GM12892 (cell line): ENCODE data around the gene STAB1.

ENCODE experiments used
- POLR2A ChIP-seq: IDR thresholded peaks from 2 replicates; pipeline ENCODE4 v1.6.1; 2011; ENCODE audit warnings: low read depth, low read length, control low read depth
- TAF1 ChIP-seq: IDR thresholded peaks from 2 replicates; pipeline ENCODE4 v1.6.1; 2011; ENCODE audit warnings: low read depth, mild to moderate bottlenecking, control low read depth, low read length, borderline replicate concordance

- TF ChIP-seq TAF1 (no peak), POLR2A (no peak)
Observed at GRCh38 chr3:52552089-52552488, 57.0 kb downstream of the STAB1 start.
